Prostate gland (tissue), 2 donors: ENCODE results near the gene GTF2H2C.
"Not testable (repeated sequence)": the region's sequence is repeated elsewhere in the genome, so short reads cannot be mapped to it uniquely, and the experiment has no call there.

Experiments used
- POLR2A ChIP-seq: fragments of 450-650 bp; IDR thresholded peaks from one replicate; pipeline ENCODE4 v1.6.1; 2016; ENCODE audit warnings: antibody characterized with exemption, mild to moderate bottlenecking
- POLR2AphosphoS5 ChIP-seq: sonication (generic); formaldehyde crosslinking; IDR thresholded peaks from one replicate; pipeline ENCODE4 v1.6.1; 2017; ENCODE audit warnings: antibody characterized with exemption
- TF ChIP-seq, protein P1 (sequence below), 4 experiments: fragments of 200-600 bp in 2 of 4; fragments of 450-650 bp in 2 of 4; sonication (generic) in 2 of 4; IDR thresholded peaks; 1 replicate in 3 of 4; 2 replicates in 1 of 4; pipeline ENCODE4 v1.5.1; 2016 to 2019; ENCODE audit warnings: antibody characterized with exemption in 4 of 4, mild to moderate bottlenecking in 2 of 4, moderate library complexity in 2 of 4

DNA sequence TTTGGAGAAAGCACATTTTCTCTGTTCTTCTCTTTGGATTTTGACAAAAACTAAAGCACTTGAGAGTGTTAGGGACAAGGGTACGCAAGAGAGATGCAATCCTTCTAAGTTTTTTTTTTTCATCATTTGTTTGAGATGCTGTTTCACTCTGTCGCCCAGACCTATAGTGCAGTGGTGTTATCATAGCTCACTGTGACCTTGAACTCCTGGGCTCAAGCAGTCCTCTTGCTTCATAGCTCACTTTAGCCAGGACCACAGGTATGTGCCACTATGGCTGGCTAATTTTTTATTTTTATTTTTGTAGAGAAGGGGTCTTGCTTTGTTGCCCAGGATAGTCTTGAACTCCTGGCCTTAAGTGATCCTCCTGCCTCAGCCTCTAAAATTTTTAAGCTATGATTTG lies 21.3 kb upstream of the GTF2H2C start:
- TF ChIP-seq, protein P1, sequence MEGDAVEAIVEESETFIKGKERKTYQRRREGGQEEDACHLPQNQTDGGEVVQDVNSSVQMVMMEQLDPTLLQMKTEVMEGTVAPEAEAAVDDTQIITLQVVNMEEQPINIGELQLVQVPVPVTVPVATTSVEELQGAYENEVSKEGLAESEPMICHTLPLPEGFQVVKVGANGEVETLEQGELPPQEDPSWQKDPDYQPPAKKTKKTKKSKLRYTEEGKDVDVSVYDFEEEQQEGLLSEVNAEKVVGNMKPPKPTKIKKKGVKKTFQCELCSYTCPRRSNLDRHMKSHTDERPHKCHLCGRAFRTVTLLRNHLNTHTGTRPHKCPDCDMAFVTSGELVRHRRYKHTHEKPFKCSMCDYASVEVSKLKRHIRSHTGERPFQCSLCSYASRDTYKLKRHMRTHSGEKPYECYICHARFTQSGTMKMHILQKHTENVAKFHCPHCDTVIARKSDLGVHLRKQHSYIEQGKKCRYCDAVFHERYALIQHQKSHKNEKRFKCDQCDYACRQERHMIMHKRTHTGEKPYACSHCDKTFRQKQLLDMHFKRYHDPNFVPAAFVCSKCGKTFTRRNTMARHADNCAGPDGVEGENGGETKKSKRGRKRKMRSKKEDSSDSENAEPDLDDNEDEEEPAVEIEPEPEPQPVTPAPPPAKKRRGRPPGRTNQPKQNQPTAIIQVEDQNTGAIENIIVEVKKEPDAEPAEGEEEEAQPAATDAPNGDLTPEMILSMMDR (IDR thresholded peaks at IDR 0.05): not testable (repeated sequence)
- not testable (repeated sequence) for TF ChIP-seq POLR2A, POLR2AphosphoS5
